ENCODE results near the gene EFNA4. TPM values are rescaled to one million over a fixed set of nuclear protein-coding genes. Genes with fewer than 3 reads are reported as not detected.

EFNA4 gene
- total and polyA plus RNA-seq, 9 of the 15 experiments (the other 6 are each of a cell fraction or from before 2014, with no cell fraction given) = 0.68 to 7.4 (median 6.1) TPM

GRCh38 chr1:155051342-155051776, 12.2 kb upstream of the EFNA4 start (continued):
- no peak for TF ChIP-seq ELK1 (CRISPR knock-in tag; IDR thresholded peaks at IDR 0.05)
- TF ChIP-seq PHB2 (IDR thresholded peaks at IDR 0.05; ENCODE audit: low read depth) = no peak
- TF ChIP-seq IRF2 (CRISPR knock-in tag; IDR thresholded peaks at IDR 0.05) = no peak
- no peak for TF ChIP-seq THRA (IDR thresholded peaks at IDR 0.05)
- TF ChIP-seq MNT (conservative IDR thresholded peaks at IDR 0.05) = no peak
- no peak for TF ChIP-seq HMG20A (CRISPR knock-in tag; conservative IDR thresholded peaks at IDR 0.05)
- TF ChIP-seq TRIM24 (IDR thresholded peaks at IDR 0.05) = no peak
- 0 out of 2 replicates have a peak, but pooled peaks have one; percentile 44 for TF ChIP-seq STAG1 (CRISPR knock-in tag; IDR thresholded peaks at IDR 0.05; ENCODE audit: borderline replicate concordance)
- TF ChIP-seq TBP (optimal IDR thresholded peaks at IDR 0.05; ENCODE audit: low read depth, low read length) = peak; percentile 2
- TF ChIP-seq TAL1 (IDR thresholded peaks at IDR 0.05) = no peak
- TF ChIP-seq ETV1 (tag; conservative IDR thresholded peaks at IDR 0.05; ENCODE audit: low read depth) = no peak
- TF ChIP-seq RBM25 (IDR thresholded peaks at IDR 0.05; ENCODE audit: low read depth, low read length, severe bottlenecking) = no peak
- TF ChIP-seq ID3 (CRISPR knock-in tag; IDR thresholded peaks at IDR 0.05) = no peak
- TF ChIP-seq ID3 (tag; IDR thresholded peaks at IDR 0.05) = no peak
- no peak for TF ChIP-seq ZNF133 (CRISPR knock-in tag; IDR thresholded peaks at IDR 0.05)
- TF ChIP-seq NFXL1 (CRISPR knock-in tag; IDR thresholded peaks at IDR 0.05) = no peak
- no peak for TF ChIP-seq BRD4 (IDR thresholded peaks at IDR 0.05)
- TF ChIP-seq EP300 (IDR thresholded peaks at IDR 0.05; ENCODE audit: low read length) = no peak
- TF ChIP-seq RBBP5 (IDR thresholded peaks at IDR 0.05; ENCODE audit: borderline replicate concordance, insufficient read depth, low read length, poor library complexity, severe bottlenecking) = peak; percentile 1
- TF ChIP-seq IRF1 (CRISPR knock-in tag; IDR thresholded peaks at IDR 0.05; ENCODE audit: borderline replicate concordance) = no peak
- no peak for TF ChIP-seq PHF21A (IDR thresholded peaks at IDR 0.05; ENCODE audit: borderline replicate concordance, low read depth)
- no peak for TF ChIP-seq ZNF143 (CRISPR knock-in tag; IDR thresholded peaks at IDR 0.05)

Data from K562 (cell line).